A549 treated with Hydrocortisone at 1 μM for 4 hours (cell line): ENCODE measurements around the gene RTN4R. TPM values are rescaled to one million over a fixed set of nuclear protein-coding genes. Genes with fewer than 3 reads are reported as not detected.

Experiments
- total RNA-seq: library from RNA; stranded (reverse); fragments of 200-300 nt; extraction: Qiagen RNA extraction; gene quantifications from 5 replicates; pipeline ENCODE4 v1.2.3, GENCODE V29; 2022

Gene RTN4R
- total RNA-seq = 8.0 to 14.9 TPM (median 12.4 TPM) in 5 replicates

GRCh38 chr22:20268279-20269012 lies at the start of gene RTN4R:
TSS of gene RTN4R (minus strand) at chr22:20268318. CDS start at chr22:20268092, 226 bp downstream.

Other genes starting within 250 kb of the RTN4R start
- 12.9 to 15.7 TPM (median 14.6 TPM) in 5 replicates for gene TANGO2, start 247.2 kb downstream of the RTN4R start, total RNA-seq
- gene DGCR8, start 188.1 kb downstream of the RTN4R start, total RNA-seq = 18.5 to 23.0 TPM (median 19.8 TPM) in 5 replicates
- 237 to 302 TPM (median 285 TPM) in 5 replicates for gene RANBP1, start 152.2 kb downstream of the RTN4R start, total RNA-seq
- gene TRMT2A, start 151.1 kb downstream of the RTN4R start, total RNA-seq = 20.7 to 25.6 TPM (median 24.0 TPM) in 5 replicates
- gene ZDHHC8, start 136.5 kb downstream of the RTN4R start, total RNA-seq = 28.3 to 39.5 TPM (median 34.2 TPM) in 5 replicates
- gene CCDC188, start 117.3 kb downstream of the RTN4R start, total RNA-seq = not detected in 5 replicates
- gene DGCR6L, start 51.7 kb upstream of the RTN4R start, total RNA-seq = 30.0 to 44.6 TPM (median 42.0 TPM) in 5 replicates
- 5.9 to 7.4 TPM (median 6.7 TPM) in 5 replicates for gene ZNF74, start 125.8 kb upstream of the RTN4R start, total RNA-seq
- gene SCARF2, start 169.5 kb upstream of the RTN4R start, total RNA-seq = 0.66 to 1.2 TPM (median 0.86 TPM) in 5 replicates
- 8.2 to 11.8 TPM (median 11.0 TPM) in 5 replicates for gene KLHL22, start 227.5 kb upstream of the RTN4R start, total RNA-seq
- 58.2 to 71.0 TPM (median 61.5 TPM) in 5 replicates for gene MED15, start 239.3 kb upstream of the RTN4R start, total RNA-seq